Sigmoid colon (tissue), 7 donors: ENCODE data around the gene CAB39L. TPM values are rescaled to one million over a fixed set of nuclear protein-coding genes. Genes with fewer than 3 reads are reported as not detected.
A peak's percentile ranks its signal among the peaks of the same experiment; 100 is the strongest.

Source experiments
- DNase-seq: peaks from one replicate; pipeline ENCODE4 v3.0.0-alpha.2; 2019
- H3K27ac ChIP-seq, 4 donors: fragments of 200-600 bp; sonication (generic); one replicate each; pipeline ENCODE4 v1.5.1; 2016 to 2019; ENCODE audit warnings: mild to moderate bottlenecking in 1 of 4
- H3K27me3 ChIP-seq, 3 donors: fragments of 200-600 bp; sonication (generic); one replicate each; pipeline ENCODE4 v1.5.1; 2019; ENCODE audit warnings: mild to moderate bottlenecking in 1 of 3
- H3K36me3 ChIP-seq, 4 donors: fragments of 200-600 bp; sonication (generic); one replicate each; pipeline ENCODE4 v1.5.1; 2016 to 2019
- H3K4me1 ChIP-seq, 4 donors: fragments of 200-600 bp; sonication (generic); one replicate each; pipeline ENCODE4 v1.5.1; 2017 to 2019
- H3K4me3 ChIP-seq, 4 donors: fragments of 200-600 bp; sonication (generic); one replicate each; pipeline ENCODE4 v1.5.1; 2017 to 2019; ENCODE audit warnings: mild to moderate bottlenecking in 2 of 4, moderate library complexity in 1 of 4
- H3K9me3 ChIP-seq, 4 donors: fragments of 200-600 bp in 3 of 4; sonication (generic) in 3 of 4; one replicate each; pipeline versions ENCODE4 v1.5.1 to v1.6.1; 2013 to 2019
- CTCF ChIP-seq, 4 experiments: fragments of 450-650 bp in 3 of 4; fragments of 200-600 bp in 1 of 4; IDR thresholded peaks; one replicate each; pipeline ENCODE4 v1.5.1; 2016 to 2019; ENCODE audit warnings: antibody characterized with exemption in 4 of 4, mild to moderate bottlenecking in 3 of 4, moderate library complexity in 2 of 4
- EP300 ChIP-seq, 4 donors: sonication (generic); formaldehyde crosslinking; IDR thresholded peaks; one replicate each; pipeline ENCODE4 v1.6.1; 2017; ENCODE audit warnings: antibody characterized with exemption in 4 of 4
- POLR2A ChIP-seq, 2 donors: fragments of 450-650 bp; IDR thresholded peaks; one replicate each; pipeline ENCODE4 v1.6.1; 2016; ENCODE audit warnings: antibody characterized with exemption in 2 of 2, mild to moderate bottlenecking in 2 of 2, moderate library complexity in 2 of 2
- POLR2AphosphoS5 ChIP-seq, 4 donors: sonication (generic); formaldehyde crosslinking; IDR thresholded peaks; one replicate each; pipeline ENCODE4 v1.6.1; 2017; ENCODE audit warnings: antibody characterized with exemption in 4 of 4
- WGBS, 2 donors: extraction: QIAGEN DNeasy Blood & Tissue Kit; methylation state at CpG; one replicate each; pipeline ENCODE4 v1.1.7; 2013; 5-methylcytosine and 5-hydroxymethylcytosine counted together
- intact Hi-C: fragments of 100-400 bp; cut with DNase I; formaldehyde crosslinking; loops from one replicate; pipeline ENCODE4 v1.15.1; 2023
- polyA plus RNA-seq, 3 donors: library from polyadenylated mRNA; stranded (reverse); fragments of 200-250 nt; gene quantifications; one replicate each; pipeline ENCODE4 v1.2.3, GENCODE V29; 2013
- total RNA-seq, 4 donors: library from RNA; depleted of rRNA; stranded (reverse); fragments of >200 nt; gene quantifications; one replicate each; pipeline ENCODE4 v1.1.0, GENCODE V29; 2016
- donor health status: healthy with polysubstance abuse.
- donor health status: Bipolar disorder and iron deficiency.
- donor health status: healthy.

Gene CAB39L
- total and polyA plus RNA-seq, 7 donors = 5.5 to 180 (median 121) TPM

- Histone ChIP-seq H3K4me1 (peaks cover 0 to 51% (median 35%) of the 10 kb centered on the region in 4 donors), H3K27ac (peak overlapping the region; percentile 72 to 89 (median 86)), H3K4me3 (peak overlapping the region; percentile 42 to 56 (median 52)), H3K36me3 (no peaks in the 10 kb centered on the region), H3K9me3 (peaks cover 0 to 4% (median 0%) of the 10 kb centered on the region in 4 donors), H3K27me3 (no peaks in the 10 kb centered on the region)
- no peak for DNase-seq
- no peak for TF ChIP-seq POLR2AphosphoS5 (IDR thresholded peaks at IDR 0.05)
- no peak for TF ChIP-seq EP300 (IDR thresholded peaks at IDR 0.05)
- TF ChIP-seq CTCF (IDR thresholded peaks at IDR 0.05) = no peak
- TF ChIP-seq POLR2A (IDR thresholded peaks at IDR 0.05) = no peak
- intact Hi-C loops = loop anchor here (2.0 to 10.0 kb wide), 5 partner anchors 31 to 725 kb away; partner anchors contain the start of genes CAB39L and SETDB2
- WGBS, 2 donors = 16 to 65% methylated on average over 1 of the region's 1 CpG
Measured at GRCh38 chr13:49399801-49400472, 43.9 kb downstream of the CAB39L start.

- WGBS, 2 donors = 98 to 100% methylated on average over 1 of the region's 1 CpG
- H3K27ac ChIP-seq = peak overlapping the region; percentile 72 to 89 (median 82)
- peak overlapping the region in 1 of 4 donors; percentile 56 for H3K4me3 ChIP-seq
- TF ChIP-seq POLR2AphosphoS5 (IDR thresholded peaks at IDR 0.05) (peak in 2 of 4 donors; percentile 16 to 17), EP300 (IDR thresholded peaks at IDR 0.05) (no peak), CTCF (IDR thresholded peaks at IDR 0.05) (no peak), POLR2A (IDR thresholded peaks at IDR 0.05) (no peak)
- no peaks in the 10 kb centered on the region for H3K9me3 ChIP-seq
- no peaks in the 10 kb centered on the region for H3K36me3 ChIP-seq
- no peaks in the 10 kb centered on the region for H3K27me3 ChIP-seq
- intact Hi-C loops = loop anchor here (5.0 kb wide), 1 partner anchor 39 kb away; no protein-coding TSS in a partner anchor
- no peak for DNase-seq
- peaks cover 0 to 55% (median 30%) of the 10 kb centered on the region in 4 donors for H3K4me1 ChIP-seq
Measured at GRCh38 chr13:49395878-49396380, 47.9 kb downstream of the CAB39L start.

- Histone ChIP-seq H3K36me3 (no peaks in the 10 kb centered on the region), H3K9me3 (no peaks in the 10 kb centered on the region), H3K4me1 (peaks cover 0 to 57% (median 32%) of the 10 kb centered on the region in 4 donors), H3K27ac (peak overlapping the region; percentile 72 to 89 (median 82)), H3K27me3 (no peaks in the 10 kb centered on the region), H3K4me3 (peak overlapping the region in 1 of 4 donors; percentile 56)
- peak; percentile 71 for DNase-seq
- 61 to 72% methylated on average over 1 of the region's 1 CpG for WGBS, 2 donors
- intact Hi-C loops = loop anchor here (5.0 kb wide), 1 partner anchor 38 kb away; no protein-coding TSS in a partner anchor
- TF ChIP-seq POLR2A (IDR thresholded peaks at IDR 0.05) (no peak), POLR2AphosphoS5 (IDR thresholded peaks at IDR 0.05) (peak; percentile 38 to 77 (median 51)), CTCF (IDR thresholded peaks at IDR 0.05) (no peak), EP300 (IDR thresholded peaks at IDR 0.05) (no peak)
Measured at GRCh38 chr13:49395451-49395865, 48.4 kb downstream of the CAB39L start.

- Histone ChIP-seq H3K27ac (no peak overlapping the region), H3K4me3 (no peak overlapping the region), H3K36me3 (peaks cover 0 to 10% (median 0%) of the 10 kb centered on the region in 4 donors), H3K27me3 (no peaks in the 10 kb centered on the region), H3K4me1 (peaks cover 0 to 40% (median 18%) of the 10 kb centered on the region in 4 donors), H3K9me3 (no peaks in the 10 kb centered on the region)
- TF ChIP-seq EP300 (IDR thresholded peaks at IDR 0.05) (no peak), CTCF (IDR thresholded peaks at IDR 0.05) (no peak), POLR2AphosphoS5 (IDR thresholded peaks at IDR 0.05) (no peak), POLR2A (IDR thresholded peaks at IDR 0.05) (no peak)
- intact Hi-C loops = no loop called here
- WGBS, 2 donors = 56 to 69% methylated on average over 5 of the region's 5 CpGs
- no peak for DNase-seq
Measured at GRCh38 chr13:49388091-49388635, 55.7 kb downstream of the CAB39L start.
